Ectodermal cell (in vitro differentiated cells): ENCODE measurements around the gene SUPT20H.

Source experiments
- H3K27ac ChIP-seq: 2 replicates; pipeline ENCODE4 v1.7.0; 2013; ENCODE audit warnings: mild to moderate bottlenecking, low read depth, low read length; ENCODE audit not compliant: insufficient read depth, poor library complexity, severe bottlenecking
- H3K27me3 ChIP-seq: 2 replicates; pipeline ENCODE4 v1.7.0; 2013; ENCODE audit warnings: mild to moderate bottlenecking, low read length; ENCODE audit not compliant: insufficient read depth, control insufficient read depth, poor library complexity, severe bottlenecking
- H3K36me3 ChIP-seq: one replicate; pipeline ENCODE4 v1.7.0; 2013; ENCODE audit warnings: low read length; ENCODE audit not compliant: control insufficient read depth, insufficient read depth
- H3K4me1 ChIP-seq: one replicate; pipeline ENCODE4 v1.7.0; 2013; ENCODE audit warnings: low read length; ENCODE audit not compliant: control insufficient read depth, insufficient read depth
- H3K4me3 ChIP-seq: 2 replicates; pipeline ENCODE4 v1.7.0; 2013; ENCODE audit warnings: low read depth, low read length, control low read depth; ENCODE audit not compliant: insufficient read depth
- H3K9me3 ChIP-seq: 2 replicates; pipeline ENCODE4 v1.7.0; 2013; ENCODE audit warnings: mild to moderate bottlenecking, low read length, moderate library complexity; ENCODE audit not compliant: control insufficient read depth
- WGBS, 2 experiments: methylation state at CpG; one replicate each; pipeline ENCODE4 v1.1.7; 2013; ENCODE audit warnings: missing lambda C conversion rate in 2 of 2; 5-methylcytosine and 5-hydroxymethylcytosine counted together

The SUPT20H gene

DNA sequence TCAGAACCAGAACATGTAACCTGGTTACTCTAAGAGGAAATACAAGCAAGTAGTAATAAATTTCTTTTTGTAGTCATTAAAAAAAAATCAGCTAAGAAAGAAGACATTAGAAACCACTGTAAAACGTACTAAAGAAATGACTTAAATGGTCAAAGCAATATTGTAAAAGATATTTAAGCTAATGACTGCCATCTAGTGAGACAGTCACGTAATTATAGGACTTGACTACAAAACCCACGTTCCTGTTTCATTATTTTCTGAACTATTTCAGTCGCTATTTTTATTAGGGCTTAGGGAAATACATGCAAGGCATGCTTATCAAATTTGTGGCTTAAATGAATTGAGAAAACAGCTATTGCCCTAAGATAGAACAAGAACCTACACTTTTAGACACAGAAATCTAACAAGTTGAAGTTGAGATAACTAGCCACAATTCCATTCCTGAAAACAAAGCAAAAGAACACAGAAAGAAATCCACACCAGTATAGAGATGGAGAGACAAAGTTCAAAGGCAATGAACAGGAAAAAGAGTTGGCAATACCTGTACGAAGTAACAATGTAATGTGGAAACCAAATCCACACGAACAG, 78.2 kb downstream of the SUPT20H start:
- Histone ChIP-seq H3K36me3 (peaks cover 32% of the 10 kb centered on the region), H3K4me1 (no peaks in the 10 kb centered on the region), H3K4me3 (no peak overlapping the region), H3K27me3 (no peaks in the 10 kb centered on the region), H3K27ac (no peak overlapping the region), H3K9me3 (no peaks in the 10 kb centered on the region)
- WGBS, 2 experiments: 76 to 84% methylated on average over 4 to 6 of the region's 6 CpGs

DNA sequence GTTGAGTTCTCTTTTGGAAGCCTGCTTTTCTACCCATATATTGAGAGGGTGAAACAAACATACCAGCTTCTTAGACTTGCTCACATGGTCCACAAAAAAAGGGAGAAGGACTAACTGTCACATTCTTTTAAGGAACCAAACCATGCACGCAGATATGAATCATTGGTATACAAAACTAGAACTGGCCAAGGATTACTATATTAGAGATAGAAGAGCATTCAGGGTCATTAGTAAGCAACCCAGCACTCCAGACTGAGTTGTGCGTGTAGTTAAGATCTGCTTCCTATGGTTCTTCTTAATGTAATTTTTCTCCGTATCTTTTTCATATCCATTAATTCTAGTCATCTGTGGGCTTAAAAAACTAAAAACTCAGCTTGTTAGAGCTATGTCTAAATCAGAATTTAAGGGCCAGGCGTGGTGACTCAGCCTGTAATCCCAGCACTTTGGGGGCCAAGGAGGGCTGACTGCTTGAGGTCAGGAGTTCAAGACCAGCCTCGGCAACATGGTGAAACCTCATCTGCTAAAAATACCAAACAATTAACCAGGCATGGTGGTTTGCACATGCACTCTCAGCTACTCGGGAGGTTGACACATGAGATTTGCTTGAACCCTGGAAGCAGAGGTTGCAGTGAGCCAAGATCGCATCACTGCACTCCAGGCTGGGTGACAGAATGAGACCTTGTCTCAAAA, 80.0 kb downstream of the SUPT20H start:
- Histone ChIP-seq H3K36me3 (peaks cover 36% of the 10 kb centered on the region), H3K27me3 (no peaks in the 10 kb centered on the region), H3K4me1 (no peaks in the 10 kb centered on the region), H3K9me3 (no peaks in the 10 kb centered on the region), H3K4me3 (no peak overlapping the region), H3K27ac (no peak overlapping the region)
- 91 to 93% methylated on average over 6 to 7 of the region's 7 CpGs for WGBS, 2 experiments

GRCh38 chr13:36975172-36975571, 84.3 kb downstream of the SUPT20H start:
- Histone ChIP-seq H3K36me3 (peaks cover 32% of the 10 kb centered on the region), H3K9me3 (no peaks in the 10 kb centered on the region), H3K4me1 (no peaks in the 10 kb centered on the region), H3K27me3 (no peaks in the 10 kb centered on the region), H3K27ac (no peak overlapping the region), H3K4me3 (no peak overlapping the region)
- WGBS, 2 experiments: 91 to 95% methylated on average over 1 of the region's 1 CpG

DNA sequence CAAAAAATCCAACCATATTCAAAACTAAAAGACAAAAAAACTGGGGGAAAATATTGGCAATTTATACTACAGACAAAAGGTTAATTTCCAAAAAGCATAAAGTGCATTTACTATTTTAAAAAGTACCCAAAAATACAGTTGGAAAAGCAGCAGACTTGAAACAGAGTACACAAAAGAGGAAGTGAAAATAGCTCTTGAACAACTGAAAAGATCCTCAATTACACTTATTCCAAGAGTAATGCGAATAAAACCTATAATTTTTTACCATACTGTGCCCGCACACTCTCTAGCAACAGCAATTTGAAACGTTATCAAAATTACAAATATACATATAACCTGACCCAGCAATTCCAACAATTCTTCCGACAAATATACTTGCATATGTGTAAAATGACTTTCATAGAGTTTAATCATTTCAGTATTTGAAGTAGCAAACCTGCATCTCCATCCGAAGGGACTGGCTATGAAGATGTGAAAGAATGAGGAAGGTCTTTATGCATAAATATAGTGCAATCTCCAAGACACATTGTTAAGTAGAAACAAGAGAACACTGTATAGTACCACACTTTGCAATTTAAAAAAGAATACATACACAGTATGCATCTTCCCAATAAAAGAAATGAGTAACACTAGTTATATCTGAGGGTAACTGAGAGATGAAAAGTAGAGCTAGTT, 85.7 kb downstream of the SUPT20H start:
- Histone ChIP-seq H3K27me3 (no peaks in the 10 kb centered on the region), H3K36me3 (peaks cover 29% of the 10 kb centered on the region), H3K4me1 (no peaks in the 10 kb centered on the region), H3K4me3 (no peak overlapping the region), H3K9me3 (no peaks in the 10 kb centered on the region), H3K27ac (no peak overlapping the region)
- WGBS, 2 experiments: 97 to 99% methylated on average over 4 to 5 of the region's 5 CpGs

DNA sequence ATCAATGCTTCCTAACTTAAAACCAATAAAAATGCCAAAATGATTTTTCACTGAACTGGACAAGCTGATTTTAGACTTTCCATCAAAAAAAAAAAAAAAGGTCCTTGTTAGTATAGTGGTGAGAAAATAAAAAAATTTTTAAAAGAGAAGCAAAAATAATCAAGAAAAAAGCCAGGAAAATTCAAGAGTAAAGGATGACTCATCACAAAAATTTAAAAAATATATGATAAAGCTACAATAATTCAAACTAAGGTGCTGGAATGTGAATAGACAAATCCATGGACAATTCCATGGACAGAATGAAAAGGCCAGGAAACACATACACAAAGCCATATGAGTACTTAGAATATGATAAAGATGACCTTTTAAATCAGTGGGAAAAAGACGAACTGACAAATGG, 86.5 kb downstream of the SUPT20H start:
- Histone ChIP-seq H3K36me3 (peaks cover 32% of the 10 kb centered on the region), H3K9me3 (no peaks in the 10 kb centered on the region), H3K27ac (no peak overlapping the region), H3K4me1 (no peaks in the 10 kb centered on the region), H3K27me3 (no peaks in the 10 kb centered on the region), H3K4me3 (no peak overlapping the region)
- 100% methylated on average over 1 of the region's 1 CpG for WGBS, 2 experiments

DNA sequence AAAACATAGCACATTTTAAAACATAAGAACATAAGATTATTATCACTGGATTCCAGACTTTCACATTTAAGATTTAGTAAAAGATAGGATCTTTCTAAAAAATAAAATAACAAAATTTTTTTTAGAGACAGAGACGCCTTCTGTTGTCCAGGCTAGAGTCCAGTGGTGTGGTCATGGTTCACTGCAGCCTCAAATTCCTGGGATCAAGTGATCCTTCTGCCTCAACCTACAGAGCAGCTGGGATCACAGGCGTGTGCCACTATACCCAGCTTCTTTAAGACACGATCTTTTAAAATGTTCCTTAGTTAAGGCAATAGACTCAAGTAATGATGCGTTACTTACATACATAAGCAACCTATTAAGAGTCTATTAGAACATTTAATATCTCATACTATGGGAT, 93.1 kb downstream of the SUPT20H start:
- H3K9me3 ChIP-seq: no peaks in the 10 kb centered on the region
- H3K4me1 ChIP-seq: no peaks in the 10 kb centered on the region
- no peaks in the 10 kb centered on the region for H3K27me3 ChIP-seq
- H3K4me3 ChIP-seq: no peak overlapping the region
- no peak overlapping the region for H3K27ac ChIP-seq
- 93 to 98% methylated on average over 4 of the region's 4 CpGs for WGBS, 2 experiments
- H3K36me3 ChIP-seq: peaks cover 13% of the 10 kb centered on the region

GRCh38 chr13:36965767-36966166, 93.7 kb downstream of the SUPT20H start:
- no peak overlapping the region for H3K4me3 ChIP-seq
- H3K27ac ChIP-seq: no peak overlapping the region
- no peaks in the 10 kb centered on the region for H3K27me3 ChIP-seq
- no peaks in the 10 kb centered on the region for H3K9me3 ChIP-seq
- H3K4me1 ChIP-seq: no peaks in the 10 kb centered on the region
- 94 to 97% methylated on average over 2 of the region's 2 CpGs for WGBS, 2 experiments
- H3K36me3 ChIP-seq: peaks cover 7% of the 10 kb centered on the region

GRCh38 chr13:36959456-36960116, 99.9 kb downstream of the SUPT20H start:
- no peaks in the 10 kb centered on the region for H3K4me1 ChIP-seq
- H3K27ac ChIP-seq: no peak overlapping the region
- H3K36me3 ChIP-seq: peaks cover 6% of the 10 kb centered on the region
- WGBS, 2 experiments: 90 to 96% methylated on average over 1 of the region's 2 CpGs
- H3K4me3 ChIP-seq: no peak overlapping the region
- H3K27me3 ChIP-seq: no peaks in the 10 kb centered on the region
- H3K9me3 ChIP-seq: no peaks in the 10 kb centered on the region
